LoVo (cell line): ENCODE results near the gene TACC2.

ENCODE experiments used
- DNase-seq: peaks from one replicate; pipeline ENCODE4 v3.0.0-alpha.2; 2016; ENCODE audit warnings: low spot score

TACC2 gene

GRCh38 chr10:122124808-122125207 lies 135.8 kb downstream of the TACC2 start:
- DNase-seq, result no peak

- DNase-seq, result peak; percentile 83
These were observed 138.0 kb downstream of the TACC2 start for GRCh38 chr10:122126763-122127659.

GRCh38 chr10:122127943-122128342 lies 139.0 kb downstream of the TACC2 start:
- DNase-seq, result no peak

DNA sequence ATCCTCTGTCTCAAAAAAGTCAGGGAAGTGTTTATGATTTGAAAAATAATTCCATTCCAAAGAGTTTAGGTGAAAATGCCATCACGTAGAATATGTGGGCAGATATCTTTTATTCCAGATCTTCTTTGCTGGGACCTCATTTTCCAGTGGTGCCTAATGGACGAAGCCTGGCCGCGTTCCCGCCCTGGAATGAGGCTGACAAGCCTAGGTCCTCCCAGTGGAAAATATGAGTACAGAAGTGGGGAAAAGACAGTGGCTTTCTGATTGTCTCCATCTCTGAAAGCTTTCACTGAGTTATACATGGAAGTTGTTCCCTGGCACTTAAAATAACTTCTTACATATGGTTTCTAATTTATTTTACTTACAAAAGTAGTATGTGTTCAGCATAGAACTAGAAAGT lies 139.4 kb downstream of the TACC2 start:
- no peak for DNase-seq

GRCh38 chr10:122130474-122131110 lies 141.6 kb downstream of the TACC2 start:
- DNase-seq, result no peak

- no peak for DNase-seq
These were observed 143.4 kb downstream of the TACC2 start for GRCh38 chr10:122132331-122132755.

- no peak for DNase-seq
These were observed 144.1 kb downstream of the TACC2 start for GRCh38 chr10:122132882-122133565.

GRCh38 chr10:122135251-122136025 lies 146.5 kb downstream of the TACC2 start:
- no peak for DNase-seq

- DNase-seq, result no peak
These were observed 150.1 kb downstream of the TACC2 start for GRCh38 chr10:122138831-122139625.

- no peak for DNase-seq
These were observed 150.7 kb downstream of the TACC2 start for GRCh38 chr10:122139627-122140170.

DNA sequence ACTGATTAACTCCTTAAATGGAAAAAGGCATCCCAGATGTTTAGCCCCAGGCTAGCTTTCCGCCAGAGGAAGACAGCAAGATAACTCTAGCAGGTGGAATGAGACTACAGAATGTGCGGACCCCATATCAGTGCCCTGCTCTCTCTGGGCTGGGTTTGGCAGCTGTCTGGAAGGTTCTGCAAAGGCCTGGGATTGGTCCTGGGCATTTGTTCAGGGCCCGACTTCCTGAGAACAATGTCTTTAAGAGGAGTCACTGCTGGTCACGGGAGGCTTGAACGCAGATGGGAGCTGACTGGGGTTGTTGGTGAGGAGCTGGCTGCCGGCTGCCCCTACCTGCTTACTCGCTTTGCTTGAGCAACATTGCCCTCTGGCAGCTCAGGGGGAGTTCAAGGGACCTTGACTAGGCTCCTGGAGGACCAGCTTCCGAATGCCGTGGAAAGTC lies 151.5 kb downstream of the TACC2 start:
- no peak for DNase-seq

DNA sequence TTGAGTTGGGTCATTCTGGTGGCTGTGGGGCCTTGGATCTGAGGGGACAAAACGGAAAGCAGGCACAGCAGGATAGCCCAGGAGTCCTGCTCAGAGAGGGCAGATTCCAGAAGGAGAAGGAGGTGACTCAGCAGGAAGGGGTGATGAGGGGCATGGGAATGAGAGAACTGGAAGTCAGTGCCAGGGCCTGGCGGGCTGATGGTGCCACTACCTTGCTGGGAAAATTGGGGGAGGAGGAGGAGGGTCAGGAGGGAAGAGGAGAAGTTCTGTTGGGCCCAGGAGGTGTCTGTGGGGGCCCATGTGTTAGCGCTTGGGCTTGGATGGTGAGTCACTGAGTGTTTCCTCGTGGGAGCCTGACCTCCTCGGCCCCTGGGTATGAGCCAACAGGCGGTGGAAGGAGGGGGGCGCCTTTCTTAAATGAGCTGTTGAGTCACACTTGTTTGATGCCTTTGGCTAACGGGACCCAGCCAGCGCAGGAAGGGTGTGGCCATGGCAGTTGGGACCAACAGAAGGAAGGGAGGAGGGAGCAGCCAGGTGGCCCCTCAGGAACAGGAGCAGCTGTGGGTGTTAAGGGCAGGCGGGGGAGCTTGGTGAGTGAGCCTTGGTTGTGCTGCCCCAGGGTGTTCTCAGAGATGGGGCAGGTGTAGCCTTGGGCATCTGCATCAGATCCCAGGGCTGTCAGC lies 152.1 kb downstream of the TACC2 start:
- peak; percentile 80 for DNase-seq

- DNase-seq, result no peak
These were observed 153.1 kb downstream of the TACC2 start for GRCh38 chr10:122141821-122142640.

DNA sequence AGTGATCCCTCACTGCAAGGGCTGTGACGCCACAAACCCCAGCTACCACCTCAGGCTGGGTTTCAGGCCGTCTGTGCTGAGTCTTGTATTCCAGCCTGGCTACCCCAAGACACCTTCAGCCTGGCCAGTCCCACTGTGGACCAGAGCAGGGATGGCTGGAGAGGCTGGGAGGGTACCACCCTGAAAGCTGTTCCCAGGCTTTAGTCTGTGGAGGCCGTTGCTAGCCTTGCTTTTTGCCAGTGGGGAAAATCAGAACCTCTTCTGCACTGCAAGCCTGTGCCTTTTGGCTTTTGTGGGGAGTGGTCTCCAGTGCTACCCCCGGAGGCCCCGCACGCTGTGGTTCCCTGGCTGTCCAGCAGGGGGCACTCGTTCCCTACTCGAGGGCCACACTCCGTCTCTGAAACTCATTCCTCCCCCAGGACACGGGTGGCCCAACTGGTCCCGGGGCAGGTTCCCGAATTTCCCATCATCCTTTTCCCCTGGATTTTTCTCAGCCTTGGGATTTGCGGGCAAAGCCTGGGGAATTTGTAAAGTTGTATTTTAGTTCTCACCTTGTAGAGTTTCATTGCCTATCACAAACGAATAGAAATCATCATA lies 153.8 kb downstream of the TACC2 start:
- no peak for DNase-seq

DNA sequence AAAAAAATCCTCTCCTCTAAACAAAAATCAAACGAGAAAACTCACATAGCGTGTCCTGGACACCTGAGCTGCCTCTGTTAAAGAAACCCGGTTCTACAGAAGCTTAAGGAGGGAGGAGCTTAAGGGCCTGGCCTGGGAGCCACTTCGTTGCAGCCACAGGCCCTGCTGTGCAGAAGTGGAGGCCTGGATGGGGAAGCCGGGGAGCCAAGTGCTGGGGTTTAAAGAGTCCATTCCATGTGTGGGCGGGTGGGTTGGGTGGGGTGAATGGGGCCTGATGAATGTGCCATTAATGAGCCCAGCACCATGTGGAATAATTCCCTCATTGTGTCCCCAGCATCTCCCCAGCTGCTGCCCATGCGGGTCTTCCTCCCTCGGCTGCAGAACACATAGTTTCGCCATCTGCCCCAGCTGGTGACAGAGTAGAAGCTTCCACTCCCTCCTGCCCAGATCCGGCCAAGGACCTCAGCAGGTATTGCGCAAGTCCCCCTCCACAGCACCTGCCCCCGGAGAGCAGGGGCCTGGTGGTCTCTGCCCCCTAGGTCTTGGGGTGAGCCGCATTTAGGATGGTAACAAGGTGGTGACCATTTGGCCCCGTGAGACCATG lies 154.4 kb downstream of the TACC2 start:
- DNase-seq, result no peak

DNA sequence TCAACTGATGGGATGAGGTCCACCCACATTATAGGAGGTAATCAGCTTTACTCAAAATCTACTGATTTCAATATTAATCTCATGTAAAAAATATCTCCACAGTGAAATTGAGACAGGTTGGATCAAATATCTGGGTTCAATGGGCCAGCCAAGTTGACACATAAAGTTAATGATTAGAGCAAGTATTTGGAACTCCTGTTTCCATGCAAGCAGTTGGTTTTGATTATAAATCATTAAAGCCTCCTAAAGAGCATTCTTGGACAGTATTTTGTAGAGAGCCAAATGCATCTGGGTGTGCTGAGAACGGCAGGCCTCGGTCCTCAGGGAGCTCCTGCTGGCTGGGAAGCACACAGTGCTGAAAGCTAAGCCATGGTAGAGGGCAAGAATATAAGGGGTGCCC lies 155.2 kb downstream of the TACC2 start:
- DNase-seq, result no peak

GRCh38 chr10:122145113-122145512 lies 156.2 kb downstream of the TACC2 start:
- no peak for DNase-seq

DNA sequence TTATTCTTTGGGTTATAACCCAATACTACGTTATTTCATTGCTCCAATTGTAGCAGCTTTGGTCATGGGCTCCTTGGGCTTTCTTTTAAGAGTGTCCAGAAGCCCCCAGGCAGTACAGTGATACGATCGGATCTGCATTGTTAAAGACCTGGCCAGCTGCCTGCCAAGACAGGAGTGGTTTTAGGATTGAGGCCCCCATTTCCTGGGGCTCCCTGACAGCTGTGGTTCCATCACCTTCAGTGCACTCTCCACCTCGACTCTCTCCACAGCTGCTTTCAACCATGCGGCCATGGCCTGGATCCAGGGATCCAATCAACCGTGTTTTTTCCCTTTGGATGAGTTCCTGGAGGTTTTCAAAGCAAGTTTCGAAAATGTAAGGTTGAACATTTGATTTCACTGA lies 158.7 kb downstream of the TACC2 start:
- no peak for DNase-seq
